Neural crest cell (in vitro differentiated cells): ENCODE results near the gene FAM180B. TPM values are rescaled to one million over a fixed set of nuclear protein-coding genes. Genes with fewer than 3 reads are reported as not detected.
A peak's percentile ranks its signal among the peaks of the same experiment; 100 is the strongest.
"Not testable (repeated sequence)": the region's sequence is repeated elsewhere in the genome, so short reads cannot be mapped to it uniquely, and the experiment has no call there.

ENCODE experiments used
- DNase-seq: peaks from one replicate; pipeline ENCODE4 v3.0.0; 2021; ENCODE audit warnings: low read depth, mixed read lengths, low spot score
- H3K27ac Mint-ChIP-seq: one replicate; pipeline ENCODE4 v1.8.0; 2021; ENCODE audit warnings: mild to moderate bottlenecking, mixed read lengths; ENCODE audit not compliant: unreplicated experiment
- H3K27me3 Mint-ChIP-seq: 2 replicates; pipeline ENCODE4 v1.8.0; 2021; ENCODE audit warnings: low read depth, mild to moderate bottlenecking, mixed read lengths
- H3K36me3 Mint-ChIP-seq: 2 replicates; pipeline ENCODE4 v1.8.0; 2021; ENCODE audit warnings: low read depth, mild to moderate bottlenecking, mixed read lengths
- H3K4me1 Mint-ChIP-seq: 2 replicates; pipeline ENCODE4 v1.8.0; 2021; ENCODE audit warnings: mixed read lengths
- H3K4me3 Mint-ChIP-seq: one replicate; pipeline ENCODE4 v1.8.0; 2021; ENCODE audit warnings: mild to moderate bottlenecking, mixed read lengths
- H3K9me3 Mint-ChIP-seq: 2 replicates; pipeline ENCODE4 v1.8.0; 2021; ENCODE audit warnings: mixed read lengths
- total RNA-seq: library from RNA; stranded (reverse); gene quantifications from 2 replicates; pipeline ENCODE4 v1.2.1, GENCODE V29; 2021
- TF ChIP-seq, protein P1 (sequence below): fragments of 200-600 bp; sonication (generic); conservative IDR thresholded peaks from 2 replicates; pipeline ENCODE4 v1.5.0; 2021; ENCODE audit warnings: antibody characterized with exemption, mild to moderate bottlenecking

FAM180B gene
- total RNA-seq, 1 donor from 2014 or later: 0.35 TPM

DNA sequence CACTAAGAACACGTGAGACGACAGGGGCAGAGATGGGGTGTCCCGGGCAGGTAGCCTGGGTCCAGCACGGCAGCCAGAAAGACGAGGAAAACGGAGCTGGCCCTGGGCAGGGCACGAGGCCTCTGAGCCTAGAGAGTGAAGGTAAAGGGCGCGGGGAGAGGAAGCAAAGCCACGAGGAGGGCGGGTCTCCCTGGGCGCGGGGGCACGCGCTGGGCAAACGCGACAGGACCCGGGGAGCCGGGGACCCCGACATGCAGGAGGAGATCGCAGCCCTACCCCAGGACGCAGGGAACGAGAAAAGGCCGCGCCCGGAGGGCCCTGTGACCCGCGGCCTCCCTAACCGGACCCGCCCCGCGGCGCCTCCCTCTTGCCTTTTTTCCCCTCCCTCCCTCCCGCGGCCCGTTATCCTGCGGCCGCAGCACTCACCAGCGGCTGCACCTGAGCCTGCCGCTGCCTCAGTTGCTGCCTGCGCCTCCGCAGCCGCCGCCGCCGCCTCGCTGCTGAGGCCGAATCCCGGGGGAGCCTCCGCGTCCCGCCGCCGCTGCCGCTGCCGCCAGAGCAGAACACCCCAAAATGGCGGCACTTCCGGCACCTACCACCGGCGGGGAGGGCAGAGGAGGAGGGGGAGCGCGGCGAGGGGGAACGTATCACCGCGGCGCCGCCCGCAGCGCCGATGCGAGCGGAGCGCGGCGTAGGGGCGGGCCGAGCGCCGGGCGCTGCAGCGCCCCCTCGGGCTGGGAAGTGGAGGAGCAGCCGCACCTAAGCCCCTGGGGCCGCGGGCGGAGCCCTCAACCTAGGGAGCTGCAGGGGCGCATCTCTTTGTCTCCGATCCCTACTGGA is 33.7 kb upstream of the FAM180B start, which contains the start of gene CELF1:
Gene CELF1, minus strand, starts transcription at position 567 of the 840 bp plus-strand sequence. CDS start 53,609 bp downstream, outside the sequence.
- peak; percentile 88 for DNase-seq
- peaks cover 39% of the 10 kb centered on the region for H3K4me1 Mint-ChIP-seq
- peaks cover 6% of the 10 kb centered on the region for H3K36me3 Mint-ChIP-seq
- no peaks in the 10 kb centered on the region for H3K27me3 Mint-ChIP-seq
- H3K9me3 Mint-ChIP-seq: no peaks in the 10 kb centered on the region
- H3K4me3 Mint-ChIP-seq: peak within 1 kb of the TSS; percentile 99
- H3K27ac Mint-ChIP-seq: peak within 1 kb of the TSS; percentile 99
- TF ChIP-seq, protein P1, sequence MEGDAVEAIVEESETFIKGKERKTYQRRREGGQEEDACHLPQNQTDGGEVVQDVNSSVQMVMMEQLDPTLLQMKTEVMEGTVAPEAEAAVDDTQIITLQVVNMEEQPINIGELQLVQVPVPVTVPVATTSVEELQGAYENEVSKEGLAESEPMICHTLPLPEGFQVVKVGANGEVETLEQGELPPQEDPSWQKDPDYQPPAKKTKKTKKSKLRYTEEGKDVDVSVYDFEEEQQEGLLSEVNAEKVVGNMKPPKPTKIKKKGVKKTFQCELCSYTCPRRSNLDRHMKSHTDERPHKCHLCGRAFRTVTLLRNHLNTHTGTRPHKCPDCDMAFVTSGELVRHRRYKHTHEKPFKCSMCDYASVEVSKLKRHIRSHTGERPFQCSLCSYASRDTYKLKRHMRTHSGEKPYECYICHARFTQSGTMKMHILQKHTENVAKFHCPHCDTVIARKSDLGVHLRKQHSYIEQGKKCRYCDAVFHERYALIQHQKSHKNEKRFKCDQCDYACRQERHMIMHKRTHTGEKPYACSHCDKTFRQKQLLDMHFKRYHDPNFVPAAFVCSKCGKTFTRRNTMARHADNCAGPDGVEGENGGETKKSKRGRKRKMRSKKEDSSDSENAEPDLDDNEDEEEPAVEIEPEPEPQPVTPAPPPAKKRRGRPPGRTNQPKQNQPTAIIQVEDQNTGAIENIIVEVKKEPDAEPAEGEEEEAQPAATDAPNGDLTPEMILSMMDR: peak; percentile 93

DNA sequence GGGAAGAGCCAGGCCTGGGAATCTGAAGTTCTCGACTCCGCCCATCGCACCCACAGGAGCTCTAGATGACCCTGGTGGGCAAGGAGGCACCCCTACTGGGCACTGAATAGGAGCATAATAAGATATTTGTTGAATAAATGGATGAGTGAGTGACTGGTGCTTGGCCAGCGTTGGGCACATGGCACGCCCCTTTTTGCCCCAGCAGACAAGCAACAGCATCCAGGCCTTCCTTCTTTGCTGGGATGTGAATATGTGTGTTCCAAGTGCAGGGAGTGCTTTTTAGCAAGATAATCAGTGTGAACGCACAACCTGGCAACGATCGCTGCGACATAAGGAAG is 33.1 kb upstream of the FAM180B start:
- no peaks in the 10 kb centered on the region for H3K27me3 Mint-ChIP-seq
- peaks cover 4% of the 10 kb centered on the region for H3K36me3 Mint-ChIP-seq
- no peaks in the 10 kb centered on the region for H3K9me3 Mint-ChIP-seq
- no peak for DNase-seq
- H3K4me1 Mint-ChIP-seq: peaks cover 36% of the 10 kb centered on the region
- peak overlapping the region; percentile 99 for H3K27ac Mint-ChIP-seq
- TF ChIP-seq, protein P1: no peak
- peak overlapping the region; percentile 99 for H3K4me3 Mint-ChIP-seq

DNA sequence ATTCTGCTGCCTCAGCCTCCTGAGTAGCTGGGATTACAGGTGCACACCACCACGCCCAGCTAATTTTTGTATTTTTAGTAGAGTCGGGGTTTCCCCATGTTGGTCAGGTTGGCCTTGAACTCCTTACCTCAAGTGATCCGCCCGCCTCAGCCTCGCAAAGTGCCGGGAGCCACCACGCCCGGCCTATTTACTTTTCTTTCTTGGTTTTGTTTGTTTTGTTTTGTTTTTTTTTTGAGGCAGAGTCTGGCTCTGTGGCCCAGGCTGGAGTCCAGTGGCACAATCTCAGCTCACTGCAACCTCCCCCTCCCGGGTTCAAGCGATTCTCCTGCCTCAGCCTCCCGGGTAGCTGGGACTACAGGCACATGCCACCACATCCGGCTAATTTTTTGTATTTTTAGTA is 29.5 kb upstream of the FAM180B start:
- not testable (repeated sequence) for DNase-seq, H3K36me3 Mint-ChIP-seq, H3K27me3 Mint-ChIP-seq

DNA sequence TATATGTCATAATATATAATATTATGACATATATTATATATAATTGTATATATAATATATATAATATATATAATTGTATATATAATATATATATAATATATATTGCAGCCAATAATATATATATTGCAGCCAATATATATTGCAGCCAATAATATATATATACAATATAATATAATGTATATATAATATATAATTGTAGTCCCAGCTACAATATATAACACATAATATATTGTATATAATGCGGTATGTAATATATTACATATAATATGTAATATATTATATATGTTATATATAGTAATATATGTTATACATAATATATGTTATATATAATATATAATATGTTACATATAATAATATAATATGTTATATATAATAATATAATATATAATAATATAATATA is 27.8 kb upstream of the FAM180B start:
- H3K36me3 Mint-ChIP-seq: no peaks in the 10 kb centered on the region
- H3K27ac Mint-ChIP-seq: no peak overlapping the region
- H3K4me3 Mint-ChIP-seq: no peak overlapping the region
- peaks cover 3% of the 10 kb centered on the region for H3K4me1 Mint-ChIP-seq
- DNase-seq: no peak
- TF ChIP-seq, protein P1: no peak
- H3K9me3 Mint-ChIP-seq: no peaks in the 10 kb centered on the region
- no peaks in the 10 kb centered on the region for H3K27me3 Mint-ChIP-seq

More for the DNA sequence above, 29.5 kb upstream of the FAM180B start:
- not testable (repeated sequence) for H3K27ac Mint-ChIP-seq, H3K4me3 Mint-ChIP-seq, H3K9me3 Mint-ChIP-seq
- H3K4me1 Mint-ChIP-seq: peaks cover 14% of the 10 kb centered on the region

DNA sequence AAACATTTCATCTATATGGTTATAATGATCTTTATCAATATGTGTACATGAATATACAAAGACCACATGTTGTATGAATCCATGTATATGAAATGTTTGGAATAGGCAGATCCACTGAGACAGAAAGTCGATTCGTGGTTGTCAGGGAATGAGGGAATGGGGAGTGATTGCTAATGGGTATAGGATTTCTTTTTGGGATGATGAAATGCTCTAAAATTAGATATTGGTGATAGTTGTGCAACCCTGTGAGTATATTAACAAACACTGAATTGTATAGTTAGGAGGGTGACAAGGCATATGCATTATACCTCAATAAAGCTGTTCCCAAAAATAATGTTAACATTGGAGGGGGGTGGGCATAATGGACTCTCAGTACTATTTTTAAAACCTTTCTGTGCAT is 26.1 kb upstream of the FAM180B start:
- no peaks in the 10 kb centered on the region for H3K9me3 Mint-ChIP-seq
- no peaks in the 10 kb centered on the region for H3K4me1 Mint-ChIP-seq
- H3K4me3 Mint-ChIP-seq: no peak overlapping the region
- H3K36me3 Mint-ChIP-seq: no peaks in the 10 kb centered on the region
- no peak for DNase-seq
- TF ChIP-seq, protein P1: no peak
- no peak overlapping the region for H3K27ac Mint-ChIP-seq
- H3K27me3 Mint-ChIP-seq: no peaks in the 10 kb centered on the region

DNA sequence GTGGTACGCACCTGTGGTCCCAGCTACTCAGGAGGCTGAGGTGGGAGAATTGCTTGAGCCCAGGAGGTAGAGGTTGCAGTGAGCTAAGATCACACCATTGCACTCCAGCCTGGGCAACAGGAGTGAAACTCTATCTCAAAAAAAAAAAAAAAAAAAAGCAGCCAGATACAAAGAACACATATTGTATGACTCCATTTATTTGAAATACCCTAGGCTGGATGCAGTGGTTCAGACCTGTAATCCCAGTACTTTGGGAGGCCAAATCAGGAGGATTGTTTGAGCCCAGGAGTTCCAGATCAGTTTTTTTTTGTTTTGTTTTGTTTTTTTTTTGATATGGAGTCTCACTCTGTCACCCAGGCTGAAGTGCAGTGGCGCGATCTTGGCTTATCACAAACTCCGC is 24.1 kb upstream of the FAM180B start:
- H3K9me3 Mint-ChIP-seq, H3K36me3 Mint-ChIP-seq, H3K27me3 Mint-ChIP-seq, H3K27ac Mint-ChIP-seq, DNase-seq: not testable (repeated sequence)
- Mint-ChIP-seq H3K4me1 (peaks cover 11% of the 10 kb centered on the region), H3K4me3 (peak overlapping the region; percentile 56)

DNA sequence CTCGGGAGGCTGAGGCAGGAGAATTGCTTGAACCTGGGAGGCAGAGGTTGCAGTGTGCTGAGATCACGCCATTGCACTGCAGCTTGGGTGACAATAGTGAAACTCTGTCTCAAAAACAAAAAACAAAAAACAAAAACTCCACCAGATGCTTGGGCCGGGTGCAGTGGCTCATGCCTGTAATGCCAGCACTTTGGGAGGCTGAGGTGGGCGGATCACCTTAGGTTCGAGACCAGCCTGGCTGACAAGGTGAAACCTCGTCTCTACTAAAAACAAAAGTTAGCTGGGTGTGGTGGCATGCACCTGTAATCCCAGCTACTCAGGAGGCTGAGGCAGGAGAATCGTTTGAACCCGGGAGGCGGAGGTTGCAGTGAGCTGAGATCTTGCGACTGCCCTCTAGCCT is 22.1 kb upstream of the FAM180B start:
- DNase-seq: not testable (repeated sequence)

More for the DNA sequence above, 22.1 kb upstream of the FAM180B start:
- H3K27ac Mint-ChIP-seq, H3K36me3 Mint-ChIP-seq, H3K27me3 Mint-ChIP-seq, H3K9me3 Mint-ChIP-seq: not testable (repeated sequence)
- Mint-ChIP-seq H3K4me3 (peak overlapping the region; percentile 15), H3K4me1 (peaks cover 11% of the 10 kb centered on the region)
